Measurements from ENCODE around the gene EXOC6B.

Gene EXOC6B

GRCh38 chr2:72848436-72849137, 22.8 kb upstream of the EXOC6B start:
- no peak for TF ChIP-seq CTCF (IDR thresholded peaks at IDR 0.05)
- no peaks in the 10 kb centered on the region for H3K79me2 ChIP-seq
- H3K9ac ChIP-seq = no peak overlapping the region
- no peak overlapping the region for H3K27ac ChIP-seq
- H3K36me3 ChIP-seq (ENCODE audit: control insufficient read depth, insufficient read depth, low read length) = no peaks in the 10 kb centered on the region
- no peaks in the 10 kb centered on the region for H3K27me3 ChIP-seq (ENCODE audit: control insufficient read depth, insufficient read depth, low read length)
- H3K4me3 ChIP-seq (ENCODE audit: low read depth, low read length) = no peak overlapping the region
- H3K4me1 ChIP-seq = no peaks in the 10 kb centered on the region
- H3K9me3 ChIP-seq (ENCODE audit: control insufficient read depth, low read length) = no peaks in the 10 kb centered on the region
- H2AFZ ChIP-seq = no peak overlapping the region
- H3K4me2 ChIP-seq (ENCODE audit: low read length) = no peak overlapping the region

GRCh38 chr2:72847534-72848315, 21.9 kb upstream of the EXOC6B start:
- Histone ChIP-seq H3K27me3 (ENCODE audit: control insufficient read depth, insufficient read depth, low read length) (no peaks in the 10 kb centered on the region), H3K4me2 (ENCODE audit: low read length) (no peak overlapping the region), H3K9ac (no peak overlapping the region), H3K79me2 (no peaks in the 10 kb centered on the region), H3K4me3 (ENCODE audit: low read depth, low read length) (no peak overlapping the region), H2AFZ (no peak overlapping the region), H3K27ac (no peak overlapping the region), H3K9me3 (ENCODE audit: control insufficient read depth, low read length) (no peaks in the 10 kb centered on the region), H3K36me3 (ENCODE audit: control insufficient read depth, insufficient read depth, low read length) (no peaks in the 10 kb centered on the region), H3K4me1 (no peaks in the 10 kb centered on the region)
- TF ChIP-seq CTCF (IDR thresholded peaks at IDR 0.05) = no peak

GRCh38 chr2:72846171-72847095, 20.6 kb upstream of the EXOC6B start:
- no peak overlapping the region for H3K4me2 ChIP-seq (ENCODE audit: low read length)
- H3K79me2 ChIP-seq = no peaks in the 10 kb centered on the region
- H3K9me3 ChIP-seq (ENCODE audit: control insufficient read depth, low read length) = no peaks in the 10 kb centered on the region
- TF ChIP-seq CTCF (IDR thresholded peaks at IDR 0.05) = no peak
- no peaks in the 10 kb centered on the region for H3K27me3 ChIP-seq (ENCODE audit: control insufficient read depth, insufficient read depth, low read length)
- H3K4me1 ChIP-seq = no peaks in the 10 kb centered on the region
- no peak overlapping the region for H2AFZ ChIP-seq
- H3K9ac ChIP-seq = no peak overlapping the region
- H3K27ac ChIP-seq = no peak overlapping the region
- H3K4me3 ChIP-seq (ENCODE audit: low read depth, low read length) = no peak overlapping the region
- H3K36me3 ChIP-seq (ENCODE audit: control insufficient read depth, insufficient read depth, low read length) = no peaks in the 10 kb centered on the region

- H3K4me1 ChIP-seq = no peaks in the 10 kb centered on the region
- no peak overlapping the region for H3K9ac ChIP-seq
- no peak overlapping the region for H3K27ac ChIP-seq
- TF ChIP-seq CTCF (IDR thresholded peaks at IDR 0.05) = no peak
- no peaks in the 10 kb centered on the region for H3K9me3 ChIP-seq (ENCODE audit: control insufficient read depth, low read length)
- no peak overlapping the region for H3K4me2 ChIP-seq (ENCODE audit: low read length)
- H3K4me3 ChIP-seq (ENCODE audit: low read depth, low read length) = no peak overlapping the region
- no peak overlapping the region for H2AFZ ChIP-seq
- no peaks in the 10 kb centered on the region for H3K79me2 ChIP-seq
- no peaks in the 10 kb centered on the region for H3K36me3 ChIP-seq (ENCODE audit: control insufficient read depth, insufficient read depth, low read length)
- no peaks in the 10 kb centered on the region for H3K27me3 ChIP-seq (ENCODE audit: control insufficient read depth, insufficient read depth, low read length)
Measured at GRCh38 chr2:72843301-72843700, 17.5 kb upstream of the EXOC6B start.

All from parathyroid adenoma (tissue), 2 donors.